K562 (cell line): Measurements from ENCODE around the gene PCYT1A. TPM values are rescaled to one million over a fixed set of nuclear protein-coding genes. Genes with fewer than 3 reads are reported as not detected.

Experiments used
- CBX1 ChIP-seq: sonication (generic); IDR thresholded peaks from 2 replicates; pipeline ENCODE4 v1.6.1; 2016; ENCODE audit warnings: antibody characterized with exemption, low read depth, mild to moderate bottlenecking
- DNMT1 ChIP-seq: fragments of 450-650 bp; IDR thresholded peaks from 2 replicates; pipeline ENCODE4 v1.6.1; 2016; ENCODE audit warnings: antibody characterized with exemption, mild to moderate bottlenecking
- FOXJ2 ChIP-seq: fragments of 200-800 bp; sonication (Bioruptor generic); IDR thresholded peaks from 2 replicates; pipeline ENCODE4 v1.6.1; 2016; ENCODE audit warnings: missing genetic modification characterization, missing compliant biosample characterization
- GABPB2 ChIP-seq: fragments of 250-450 bp; sonication (Bioruptor Pico); conservative IDR thresholded peaks from 2 replicates; pipeline ENCODE4 v1.5.1; 2021; ENCODE audit warnings: mild to moderate bottlenecking
- HDAC8 ChIP-seq: fragments of 450-650 bp; IDR thresholded peaks from 2 replicates; pipeline ENCODE4 v1.6.1; 2016; ENCODE audit warnings: mild to moderate bottlenecking, missing genetic modification characterization, moderate library complexity, missing compliant biosample characterization
- KDM2B ChIP-seq: fragments of 250-450 bp; sonication (Bioruptor Pico); IDR thresholded peaks from 2 replicates; pipeline ENCODE4 v1.8.0; 2021; ENCODE audit warnings: mild to moderate bottlenecking, moderate library complexity
- MAFG ChIP-seq: fragments of 450-650 bp; conservative IDR thresholded peaks from 2 replicates; pipeline ENCODE4 v1.6.1; 2016; ENCODE audit warnings: missing genetic modification characterization, missing compliant biosample characterization
- SMARCB1 ChIP-seq: IDR thresholded peaks from 2 replicates; pipeline ENCODE4 v1.6.1; 2011; ENCODE audit warnings: improper control_type of control experiment, low read depth; ENCODE audit not compliant: insufficient read length
- SRSF1 ChIP-seq: fragments of 200-400 bp; formaldehyde crosslinking; IDR thresholded peaks from 2 replicates; pipeline ENCODE4 v1.6.1; 2017; ENCODE audit warnings: mild to moderate bottlenecking, low read depth, low read length, moderate library complexity
- TAF15 ChIP-seq: fragments of 200-400 bp; formaldehyde crosslinking; IDR thresholded peaks from 2 replicates; pipeline ENCODE4 v1.6.1; 2017; ENCODE audit warnings: mild to moderate bottlenecking, low read depth, low read length, moderate library complexity
- TEAD4 ChIP-seq, 2 experiments: sonication (generic) in 1 of 2; formaldehyde crosslinking in 1 of 2; IDR thresholded peaks; 2 replicates each; pipeline versions ENCODE4 v1.6.1 to v1.8.0; 2012 to 2022; ENCODE audit warnings: borderline replicate concordance in 1 of 2, inconsistent platforms in 1 of 2, low read length in 1 of 2, mild to moderate bottlenecking in 1 of 2, missing genetic modification reagents in 1 of 2
- ZNF212 ChIP-seq: fragments of 450-650 bp; formaldehyde crosslinking; IDR thresholded peaks from 2 replicates; pipeline ENCODE4 v1.4.0; 2020; ENCODE audit warnings: mild to moderate bottlenecking
- polyA plus RNA-seq, 8 experiments: library from polyadenylated mRNA; depleted of rRNA in 4 of 8; stranded (reverse) in 5 of 8; unstranded in 3 of 8; fragments of >200 nt; fragmentation: Nextera tagmentation in 2 of 8; fragmentation: Illumina TruSeq in 1 of 8; extraction: Ambion mirVana in 2 of 8; extraction: Trizol in 1 of 8; gene quantifications; 2 replicates each; pipeline versions ENCODE4 v1.2.1 to v1.2.3, GENCODE V29; 2011 to 2014; ENCODE audit warnings: inconsistent platforms in 1 of 8, missing spikeins in 1 of 8
- total RNA-seq, 7 experiments: library from RNA; depleted of rRNA in 6 of 7; stranded (reverse); fragments of >200 nt in 6 of 7; fragmentation: Illumina TruSeq in 2 of 7; extraction: Trizol in 2 of 7; gene quantifications; 2 replicates each; pipeline versions ENCODE4 v1.2.1 to v1.2.3, GENCODE V29; 2011 to 2021; ENCODE audit warnings: low replicate concordance in 1 of 7
- TF ChIP-seq, protein P1 (sequence below): fragments of 250-450 bp; sonication (Bioruptor Pico); IDR thresholded peaks from 2 replicates; pipeline ENCODE4 v1.5.0; 2021
- TF ChIP-seq, protein P2 (sequence below): sonication (generic); formaldehyde crosslinking; IDR thresholded peaks from 2 replicates; pipeline ENCODE4 v1.8.0; 2023; ENCODE audit warnings: missing genetic modification reagents, mild to moderate bottlenecking, borderline replicate concordance
- TF ChIP-seq, protein P3 (sequence below): fragments of 450-650 bp; IDR thresholded peaks from 2 replicates; pipeline ENCODE4 v1.6.1; 2014; ENCODE audit warnings: low read depth, mild to moderate bottlenecking, moderate library complexity, borderline replicate concordance
- TF ChIP-seq, protein P4 (sequence below), 2 experiments: fragments of 450-650 bp in 1 of 2; sonication (generic) in 1 of 2; formaldehyde crosslinking; conservative IDR thresholded peaks; 2 replicates each; pipeline versions ENCODE4 v1.4.0 to v1.8.1; 2020 to 2022; ENCODE audit warnings: mild to moderate bottlenecking in 1 of 2, missing genetic modification reagents in 1 of 2

Gene PCYT1A
- total and polyA plus RNA-seq, 9 of the 15 experiments (the other 6 are each of a cell fraction or from before 2014, with no cell fraction given): 13.4 to 62.8 (median 49.4) TPM

DNA sequence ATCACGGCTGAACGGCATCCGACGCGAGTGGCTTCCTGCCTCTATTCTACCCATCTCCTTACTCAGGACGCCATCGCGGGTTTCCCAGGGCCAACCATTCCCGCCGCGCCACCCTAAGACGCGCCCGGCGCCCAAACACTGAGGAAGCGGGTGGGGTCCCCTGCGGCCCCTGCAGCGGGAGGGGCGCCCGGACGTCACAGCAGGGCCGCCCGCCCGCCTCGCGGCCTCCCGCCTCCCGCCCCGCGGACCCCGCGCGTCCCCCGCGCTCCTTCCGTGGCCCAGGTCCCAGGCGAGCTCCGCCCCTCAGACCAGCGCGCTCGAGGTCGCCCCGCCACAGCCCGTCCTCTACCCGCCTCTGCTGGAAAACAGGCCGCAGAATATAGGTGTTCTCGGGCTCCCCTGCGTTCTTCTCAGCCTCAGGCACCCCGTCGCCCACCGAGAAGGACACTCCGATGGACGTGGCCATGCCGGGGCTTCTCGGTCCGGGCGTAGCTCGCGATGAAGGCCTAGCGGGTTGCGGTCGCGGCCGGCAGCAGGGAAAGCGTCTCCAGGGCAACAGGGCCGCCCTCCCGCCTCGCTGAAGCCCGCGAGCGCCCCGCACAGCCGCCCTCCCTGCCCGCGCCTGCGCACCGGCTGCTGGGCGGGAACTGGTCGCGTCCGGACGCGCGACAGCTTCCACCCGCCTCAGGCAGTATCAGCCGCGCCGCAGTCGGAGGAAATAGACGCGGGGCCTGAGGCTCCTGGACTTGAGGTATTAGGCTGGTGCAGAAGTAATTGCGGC lies 30.4 kb upstream of the PCYT1A start, which contains the start of gene DYNLT2B (continued):
- TF ChIP-seq CBX1 (peak; percentile 92), GABPB2 (no peak), MAFG (tag) (no peak), HDAC8 (tag) (0 out of 2 replicates have a peak, but pooled peaks have one; percentile 48), KDM2B (CRISPR knock-in tag) (no peak), SMARCB1 (no peak), DNMT1 (no peak; the same call in 1 of the 2 replicates), SRSF1 (no peak), TEAD4 (IDR thresholded peaks at IDR 0.05; ENCODE audit: low read length) (no peak), TEAD4 (CRISPR knock-in tag; IDR thresholded peaks at IDR 0.05; ENCODE audit: borderline replicate concordance) (no peak), ZNF212 (no peak; the same call in 1 of the 2 replicates), FOXJ2 (tag) (no peak), TAF15 (no peak)
- TF ChIP-seq, protein P1, sequence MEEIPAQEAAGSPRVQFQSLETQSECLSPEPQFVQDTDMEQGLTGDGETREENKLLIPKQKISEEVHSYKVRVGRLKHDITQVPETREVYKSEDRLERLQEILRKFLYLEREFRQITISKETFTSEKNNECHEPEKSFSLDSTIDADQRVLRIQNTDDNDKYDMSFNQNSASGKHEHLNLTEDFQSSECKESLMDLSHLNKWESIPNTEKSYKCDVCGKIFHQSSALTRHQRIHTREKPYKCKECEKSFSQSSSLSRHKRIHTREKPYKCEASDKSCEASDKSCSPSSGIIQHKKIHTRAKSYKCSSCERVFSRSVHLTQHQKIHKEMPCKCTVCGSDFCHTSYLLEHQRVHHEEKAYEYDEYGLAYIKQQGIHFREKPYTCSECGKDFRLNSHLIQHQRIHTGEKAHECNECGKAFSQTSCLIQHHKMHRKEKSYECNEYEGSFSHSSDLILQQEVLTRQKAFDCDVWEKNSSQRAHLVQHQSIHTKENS (CRISPR knock-in tag): no peak
- TF ChIP-seq, protein P2, sequence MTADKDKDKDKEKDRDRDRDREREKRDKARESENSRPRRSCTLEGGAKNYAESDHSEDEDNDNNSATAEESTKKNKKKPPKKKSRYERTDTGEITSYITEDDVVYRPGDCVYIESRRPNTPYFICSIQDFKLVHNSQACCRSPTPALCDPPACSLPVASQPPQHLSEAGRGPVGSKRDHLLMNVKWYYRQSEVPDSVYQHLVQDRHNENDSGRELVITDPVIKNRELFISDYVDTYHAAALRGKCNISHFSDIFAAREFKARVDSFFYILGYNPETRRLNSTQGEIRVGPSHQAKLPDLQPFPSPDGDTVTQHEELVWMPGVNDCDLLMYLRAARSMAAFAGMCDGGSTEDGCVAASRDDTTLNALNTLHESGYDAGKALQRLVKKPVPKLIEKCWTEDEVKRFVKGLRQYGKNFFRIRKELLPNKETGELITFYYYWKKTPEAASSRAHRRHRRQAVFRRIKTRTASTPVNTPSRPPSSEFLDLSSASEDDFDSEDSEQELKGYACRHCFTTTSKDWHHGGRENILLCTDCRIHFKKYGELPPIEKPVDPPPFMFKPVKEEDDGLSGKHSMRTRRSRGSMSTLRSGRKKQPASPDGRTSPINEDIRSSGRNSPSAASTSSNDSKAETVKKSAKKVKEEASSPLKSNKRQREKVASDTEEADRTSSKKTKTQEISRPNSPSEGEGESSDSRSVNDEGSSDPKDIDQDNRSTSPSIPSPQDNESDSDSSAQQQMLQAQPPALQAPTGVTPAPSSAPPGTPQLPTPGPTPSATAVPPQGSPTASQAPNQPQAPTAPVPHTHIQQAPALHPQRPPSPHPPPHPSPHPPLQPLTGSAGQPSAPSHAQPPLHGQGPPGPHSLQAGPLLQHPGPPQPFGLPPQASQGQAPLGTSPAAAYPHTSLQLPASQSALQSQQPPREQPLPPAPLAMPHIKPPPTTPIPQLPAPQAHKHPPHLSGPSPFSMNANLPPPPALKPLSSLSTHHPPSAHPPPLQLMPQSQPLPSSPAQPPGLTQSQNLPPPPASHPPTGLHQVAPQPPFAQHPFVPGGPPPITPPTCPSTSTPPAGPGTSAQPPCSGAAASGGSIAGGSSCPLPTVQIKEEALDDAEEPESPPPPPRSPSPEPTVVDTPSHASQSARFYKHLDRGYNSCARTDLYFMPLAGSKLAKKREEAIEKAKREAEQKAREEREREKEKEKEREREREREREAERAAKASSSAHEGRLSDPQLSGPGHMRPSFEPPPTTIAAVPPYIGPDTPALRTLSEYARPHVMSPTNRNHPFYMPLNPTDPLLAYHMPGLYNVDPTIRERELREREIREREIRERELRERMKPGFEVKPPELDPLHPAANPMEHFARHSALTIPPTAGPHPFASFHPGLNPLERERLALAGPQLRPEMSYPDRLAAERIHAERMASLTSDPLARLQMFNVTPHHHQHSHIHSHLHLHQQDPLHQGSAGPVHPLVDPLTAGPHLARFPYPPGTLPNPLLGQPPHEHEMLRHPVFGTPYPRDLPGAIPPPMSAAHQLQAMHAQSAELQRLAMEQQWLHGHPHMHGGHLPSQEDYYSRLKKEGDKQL (CRISPR knock-in tag): no peak
- TF ChIP-seq, protein P3, sequence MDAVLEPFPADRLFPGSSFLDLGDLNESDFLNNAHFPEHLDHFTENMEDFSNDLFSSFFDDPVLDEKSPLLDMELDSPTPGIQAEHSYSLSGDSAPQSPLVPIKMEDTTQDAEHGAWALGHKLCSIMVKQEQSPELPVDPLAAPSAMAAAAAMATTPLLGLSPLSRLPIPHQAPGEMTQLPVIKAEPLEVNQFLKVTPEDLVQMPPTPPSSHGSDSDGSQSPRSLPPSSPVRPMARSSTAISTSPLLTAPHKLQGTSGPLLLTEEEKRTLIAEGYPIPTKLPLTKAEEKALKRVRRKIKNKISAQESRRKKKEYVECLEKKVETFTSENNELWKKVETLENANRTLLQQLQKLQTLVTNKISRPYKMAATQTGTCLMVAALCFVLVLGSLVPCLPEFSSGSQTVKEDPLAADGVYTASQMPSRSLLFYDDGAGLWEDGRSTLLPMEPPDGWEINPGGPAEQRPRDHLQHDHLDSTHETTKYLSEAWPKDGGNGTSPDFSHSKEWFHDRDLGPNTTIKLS: peak; percentile 64
- TF ChIP-seq, protein P4, sequence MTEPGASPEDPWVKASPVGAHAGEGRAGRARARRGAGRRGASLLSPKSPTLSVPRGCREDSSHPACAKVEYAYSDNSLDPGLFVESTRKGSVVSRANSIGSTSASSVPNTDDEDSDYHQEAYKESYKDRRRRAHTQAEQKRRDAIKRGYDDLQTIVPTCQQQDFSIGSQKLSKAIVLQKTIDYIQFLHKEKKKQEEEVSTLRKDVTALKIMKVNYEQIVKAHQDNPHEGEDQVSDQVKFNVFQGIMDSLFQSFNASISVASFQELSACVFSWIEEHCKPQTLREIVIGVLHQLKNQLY (CRISPR knock-in tag; conservative IDR thresholded peaks at IDR 0.05): no peak
